PC-9 (cell line): ENCODE measurements around the gene MTUS2. TPM values are rescaled to one million over a fixed set of nuclear protein-coding genes. Genes with fewer than 3 reads are reported as not detected.

ENCODE experiments used
- BruUV-seq: library from RNA; stranded (reverse); fragments of 400-500 nt; replicated peaks from 2 replicates; lab custom pipeline; 2021; lab: Mats Ljungman, UMichigan
- CTCF ChIA-PET: fragments of 300-600 bp; sonication (Branson Sonifier 250); formaldehyde crosslinking; loops from one replicate; lab custom pipeline; 2022; ENCODE audit warnings: antibody characterized with exemption; lab: Charles Lee
- POLR2A ChIA-PET: fragments of 300-600 bp; sonication (Branson Sonifier 250); formaldehyde crosslinking; loops from one replicate; lab custom pipeline; 2022; ENCODE audit warnings: antibody characterized with exemption; ENCODE audit not compliant: unreplicated experiment; lab: Charles Lee
- DNase-seq, 2 experiments: peaks; one replicate each; pipeline versions ENCODE4 v3.0.0 to v3.0.0-alpha.2; 2015 to 2022; ENCODE audit warnings: mixed read lengths in 1 of 2
- H2AFZ ChIP-seq: fragments of 200-600 bp; sonication (generic); 2 replicates; pipeline ENCODE4 v1.8.1; 2017; ENCODE audit warnings: antibody characterized with exemption
- H3F3A ChIP-seq: fragments of 200-600 bp; sonication (generic); 2 replicates; pipeline ENCODE4 v1.8.1; 2017; ENCODE audit warnings: antibody characterized with exemption, mild to moderate bottlenecking, low read depth; ENCODE audit not compliant: insufficient read depth
- H3K27ac ChIP-seq: fragments of 200-600 bp; sonication (generic); 2 replicates; pipeline ENCODE4 v1.6.1; 2016; ENCODE audit warnings: mixed run types
- H3K27me3 ChIP-seq: fragments of 200-600 bp; sonication (generic); 2 replicates; pipeline ENCODE4 v1.6.1; 2016; ENCODE audit warnings: low read depth, mixed run types; ENCODE audit not compliant: insufficient read depth
- H3K36me3 ChIP-seq: fragments of 200-600 bp; sonication (generic); 2 replicates; pipeline ENCODE4 v1.6.1; 2016; ENCODE audit warnings: low read depth, mixed run types
- H3K4me1 ChIP-seq: fragments of 200-600 bp; sonication (generic); replicated peaks from 2 replicates; pipeline ENCODE4 v1.6.1; 2016; ENCODE audit warnings: mixed run types; ENCODE audit not compliant: insufficient read depth
- H3K4me2 ChIP-seq: fragments of 200-600 bp; sonication (generic); 2 replicates; pipeline ENCODE4 v1.6.1; 2017; ENCODE audit warnings: mixed run types
- H3K4me3 ChIP-seq: fragments of 200-600 bp; sonication (generic); 2 replicates; pipeline ENCODE4 v1.6.1; 2016; ENCODE audit warnings: mixed run types
- H3K79me2 ChIP-seq: fragments of 200-600 bp; sonication (generic); 2 replicates; pipeline ENCODE4 v1.6.1; 2017; ENCODE audit warnings: low read depth, mixed run types
- H3K9me2 ChIP-seq: fragments of 200-600 bp; sonication (generic); 2 replicates; pipeline ENCODE4 v1.8.1; 2017; ENCODE audit warnings: mild to moderate bottlenecking; ENCODE audit not compliant: insufficient read depth
- H3K9me3 ChIP-seq: fragments of 200-600 bp; sonication (generic); 2 replicates; pipeline ENCODE4 v1.8.1; 2016; ENCODE audit warnings: low read depth; ENCODE audit not compliant: insufficient read depth
- H4K20me1 ChIP-seq: fragments of 200-600 bp; sonication (generic); 2 replicates; pipeline ENCODE4 v1.8.1; 2017; ENCODE audit not compliant: insufficient read depth
- EZH2 ChIP-seq: fragments of 200-600 bp; sonication (generic); IDR thresholded peaks from 2 replicates; pipeline ENCODE4 v1.8.0; 2017; ENCODE audit warnings: antibody characterized with exemption, low read depth
- intact Hi-C: fragments of 100-400 bp; cut with micrococcal nuclease; formaldehyde crosslinking; loops from one replicate; pipeline ENCODE4 v1.10.0; 2022; ENCODE audit not compliant: unreplicated experiment
- total RNA-seq: library from RNA; stranded (reverse); gene quantifications from 2 replicates; pipeline ENCODE4 v1.2.3, GENCODE V29; 2021
- TF ChIP-seq, protein P1 (sequence below): fragments of 200-600 bp; sonication (generic); conservative IDR thresholded peaks from 2 replicates; pipeline ENCODE4 v1.6.1; 2017; ENCODE audit warnings: mixed run types, antibody characterized with exemption, mild to moderate bottlenecking, moderate library complexity

The MTUS2 gene
- total RNA-seq, 1 experiment from 2014 or later, result not detected

- DNase-seq, result no peak
- Histone ChIP-seq H3K4me2 (no peak overlapping the region), H3K27me3 (no peaks in the 10 kb centered on the region), H3K9me2 (no peaks in the 10 kb centered on the region), H3K4me3 (no peak overlapping the region), H3K79me2 (peaks cover 78% of the 10 kb centered on the region), H3F3A (no peaks in the 10 kb centered on the region; the same call in 1 of the 2 replicates), H3K4me1 (no peaks in the 10 kb centered on the region), H2AFZ (no peak overlapping the region), H3K27ac (no peak overlapping the region), H4K20me1 (peaks cover 99% of the 10 kb centered on the region), H3K9me3 (no peaks in the 10 kb centered on the region), H3K36me3 (0 out of 2 replicates have a peak, but pooled peaks cover 2% of the 10 kb centered on the region)
- POLR2A ChIA-PET, result interaction anchor here (0.6 kb wide), 1 partner anchor 160 kb away, joined by 8 read pairs; no protein-coding TSS in a partner anchor
- TF ChIP-seq, protein P1, sequence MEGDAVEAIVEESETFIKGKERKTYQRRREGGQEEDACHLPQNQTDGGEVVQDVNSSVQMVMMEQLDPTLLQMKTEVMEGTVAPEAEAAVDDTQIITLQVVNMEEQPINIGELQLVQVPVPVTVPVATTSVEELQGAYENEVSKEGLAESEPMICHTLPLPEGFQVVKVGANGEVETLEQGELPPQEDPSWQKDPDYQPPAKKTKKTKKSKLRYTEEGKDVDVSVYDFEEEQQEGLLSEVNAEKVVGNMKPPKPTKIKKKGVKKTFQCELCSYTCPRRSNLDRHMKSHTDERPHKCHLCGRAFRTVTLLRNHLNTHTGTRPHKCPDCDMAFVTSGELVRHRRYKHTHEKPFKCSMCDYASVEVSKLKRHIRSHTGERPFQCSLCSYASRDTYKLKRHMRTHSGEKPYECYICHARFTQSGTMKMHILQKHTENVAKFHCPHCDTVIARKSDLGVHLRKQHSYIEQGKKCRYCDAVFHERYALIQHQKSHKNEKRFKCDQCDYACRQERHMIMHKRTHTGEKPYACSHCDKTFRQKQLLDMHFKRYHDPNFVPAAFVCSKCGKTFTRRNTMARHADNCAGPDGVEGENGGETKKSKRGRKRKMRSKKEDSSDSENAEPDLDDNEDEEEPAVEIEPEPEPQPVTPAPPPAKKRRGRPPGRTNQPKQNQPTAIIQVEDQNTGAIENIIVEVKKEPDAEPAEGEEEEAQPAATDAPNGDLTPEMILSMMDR, result no peak
- no peak for TF ChIP-seq EZH2
- CTCF ChIA-PET, result interaction anchor here (0.6 kb wide), 1 partner anchor 40 kb away, joined by 4 read pairs; no protein-coding TSS in a partner anchor
- intact Hi-C loops, result no loop called here
- BruUV-seq, result no TSS peak
These were observed 722.2 kb downstream of the MTUS2 start for GRCh38 chr13:29542381-29542780.

GRCh38 chr13:29543230-29544215, 723.4 kb downstream of the MTUS2 start:
- Histone ChIP-seq H3K79me2 (peaks cover 81% of the 10 kb centered on the region), H2AFZ (no peak overlapping the region), H3K9me2 (no peaks in the 10 kb centered on the region), H3K27ac (no peak overlapping the region), H3F3A (no peaks in the 10 kb centered on the region; the same call in 1 of the 2 replicates), H3K4me1 (no peaks in the 10 kb centered on the region), H3K27me3 (no peaks in the 10 kb centered on the region), H3K36me3 (peaks cover 4% of the 10 kb centered on the region; the same call in 1 of the 2 replicates), H3K9me3 (no peaks in the 10 kb centered on the region), H3K4me3 (no peak overlapping the region), H3K4me2 (no peak overlapping the region), H4K20me1 (peaks cover 99% of the 10 kb centered on the region)
- POLR2A ChIA-PET, result interaction anchor here (0.6 kb wide), 1 partner anchor 159 kb away, joined by 8 read pairs; no protein-coding TSS in a partner anchor
- DNase-seq, result no peak
- CTCF ChIA-PET, result no interaction called here
- BruUV-seq, result no TSS peak
- TF ChIP-seq, protein P1, result no peak
- no peak for TF ChIP-seq EZH2
- intact Hi-C loops, result no loop called here

DNA sequence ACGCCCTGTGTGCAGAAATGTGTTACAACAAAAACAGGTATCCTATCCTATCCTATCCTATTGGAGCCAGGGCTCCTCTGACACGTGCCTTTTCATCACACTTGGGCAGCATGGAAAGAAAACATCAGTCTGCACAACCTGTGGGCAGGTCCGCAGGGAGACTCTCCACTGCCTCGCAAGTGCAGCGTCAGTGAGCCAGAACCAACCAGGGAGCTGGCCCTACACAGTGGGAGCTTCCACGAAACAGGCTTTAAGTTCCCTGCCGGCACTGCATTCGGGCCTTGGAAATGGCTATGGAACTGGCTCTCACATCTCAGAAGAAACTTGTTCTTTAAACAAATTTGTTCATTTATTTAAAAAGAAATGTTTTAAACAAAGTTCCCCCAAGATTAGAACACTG, 725.8 kb downstream of the MTUS2 start:
- H3K36me3 ChIP-seq, result peaks cover 27% of the 10 kb centered on the region
- H4K20me1 ChIP-seq, result peaks cover 99% of the 10 kb centered on the region
- H3K4me2 ChIP-seq, result no peak overlapping the region
- ChIA-PET POLR2A (no interaction called here), CTCF (no interaction called here)
- no peaks in the 10 kb centered on the region for H3K9me2 ChIP-seq
- H2AFZ ChIP-seq, result no peak overlapping the region
- DNase-seq, result no peak
- no peak overlapping the region for H3K27ac ChIP-seq
- no peaks in the 10 kb centered on the region for H3K27me3 ChIP-seq
- no TSS peak for BruUV-seq
- no peaks in the 10 kb centered on the region for H3K4me1 ChIP-seq
- TF ChIP-seq, protein P1, result no peak
- no peak for TF ChIP-seq EZH2
- peaks cover 86% of the 10 kb centered on the region for H3K79me2 ChIP-seq
- no peak overlapping the region for H3K4me3 ChIP-seq
- H3K9me3 ChIP-seq, result no peaks in the 10 kb centered on the region
- H3F3A ChIP-seq, result no peaks in the 10 kb centered on the region; the same call in 1 of the 2 replicates
- intact Hi-C loops, result no loop called here
